WTC11 (cell line): ENCODE data around the gene PPP4C. TPM values are rescaled to one million over a fixed set of nuclear protein-coding genes. Genes with fewer than 3 reads are reported as not detected.

Experiments used
- ATAC-seq: fragments of 200-7000 bp; cut with Tn5 transposase; 2 replicates; pipeline ENCODE4 v1.10.0; 2021; ENCODE audit warnings: mild to moderate bottlenecking, moderate library complexity
- CTCF ChIA-PET: fragments of 300-600 bp; sonication (Branson Sonifier 250); formaldehyde crosslinking; loops from one replicate; lab custom pipeline; 2021; ENCODE audit warnings: antibody characterized with exemption; lab: Charles Lee
- POLR2A ChIA-PET: fragments of 350-600 bp; sonication (Branson Sonifier 250); formaldehyde crosslinking; loops from one replicate; lab custom pipeline; 2021; ENCODE audit warnings: antibody characterized with exemption; lab: Charles Lee
- DNase-seq: peaks from one replicate; pipeline ENCODE4 v3.0.0; 2021; ENCODE audit warnings: low spot score
- H3K27ac Mint-ChIP-seq: 2 replicates; pipeline ENCODE4 v1.8.0; 2021; ENCODE audit warnings: mixed read lengths
- H3K27me3 Mint-ChIP-seq: 2 replicates; pipeline ENCODE4 v1.8.0; 2021; ENCODE audit warnings: low read depth, mild to moderate bottlenecking, moderate library complexity, mixed read lengths
- H3K36me3 Mint-ChIP-seq: 2 replicates; pipeline ENCODE4 v1.8.0; 2021; ENCODE audit warnings: mixed read lengths
- H3K4me1 Mint-ChIP-seq: 2 replicates; pipeline ENCODE4 v1.8.0; 2022; ENCODE audit warnings: mixed read lengths
- H3K4me3 Mint-ChIP-seq: 2 replicates; pipeline ENCODE4 v1.8.0; 2021; ENCODE audit warnings: mild to moderate bottlenecking, moderate library complexity, mixed read lengths
- H3K9me3 Mint-ChIP-seq: 2 replicates; pipeline ENCODE4 v1.8.0; 2021; ENCODE audit warnings: mixed read lengths
- ATF1 ChIP-seq: sonication (generic); formaldehyde crosslinking; IDR thresholded peaks from 2 replicates; pipeline ENCODE4 v1.8.1; 2023; ENCODE audit warnings: mild to moderate bottlenecking, moderate library complexity, missing genetic modification reagents
- ETV6 ChIP-seq: sonication (generic); formaldehyde crosslinking; IDR thresholded peaks from 2 replicates; pipeline ENCODE4 v1.8.1; 2022; ENCODE audit warnings: mild to moderate bottlenecking, missing genetic modification reagents
- FOXK1 ChIP-seq: sonication (generic); formaldehyde crosslinking; IDR thresholded peaks from 2 replicates; pipeline ENCODE4 v1.8.0; 2022; ENCODE audit warnings: mild to moderate bottlenecking, moderate library complexity, missing genetic modification reagents
- JAZF1 ChIP-seq: fragments of 250-450 bp; sonication (Bioruptor Pico); IDR thresholded peaks from 2 replicates; pipeline ENCODE4 v1.9.0; 2021; ENCODE audit warnings: moderate library complexity, mild to moderate bottlenecking, inconsistent platforms
- JUN ChIP-seq: sonication (generic); formaldehyde crosslinking; IDR thresholded peaks from 2 replicates; pipeline ENCODE4 v1.8.0; 2023; ENCODE audit warnings: mild to moderate bottlenecking, missing genetic modification reagents
- MXD4 ChIP-seq: fragments of 250-450 bp; sonication (Bioruptor Pico); IDR thresholded peaks from 2 replicates; pipeline ENCODE4 v1.8.0; 2021; ENCODE audit warnings: mild to moderate bottlenecking, moderate library complexity, borderline replicate concordance
- MYBL2 ChIP-seq: sonication (generic); formaldehyde crosslinking; IDR thresholded peaks from 2 replicates; pipeline ENCODE4 v1.8.1; 2023; ENCODE audit warnings: mild to moderate bottlenecking, moderate library complexity, missing genetic modification reagents
- OVOL2 ChIP-seq: fragments of 250-450 bp; sonication (Bioruptor Pico); IDR thresholded peaks from 2 replicates; pipeline ENCODE4 v1.9.0; 2021; ENCODE audit warnings: mild to moderate bottlenecking, borderline replicate concordance
- SMAD4 ChIP-seq: sonication (generic); formaldehyde crosslinking; IDR thresholded peaks from 2 replicates; pipeline ENCODE4 v1.8.0; 2022; ENCODE audit warnings: mild to moderate bottlenecking, missing genetic modification reagents
- ZBTB21 ChIP-seq: sonication (generic); formaldehyde crosslinking; IDR thresholded peaks from 2 replicates; pipeline ENCODE4 v1.8.1; 2023; ENCODE audit warnings: mild to moderate bottlenecking, missing genetic modification reagents, borderline replicate concordance
- total RNA-seq: library from RNA; stranded (reverse); gene quantifications from 3 replicates; pipeline ENCODE4 v1.2.3, GENCODE V29; 2021
- TF ChIP-seq, protein P1 (sequence below): sonication (generic); formaldehyde crosslinking; IDR thresholded peaks from 2 replicates; pipeline ENCODE4 v1.8.1; 2023; ENCODE audit warnings: mild to moderate bottlenecking, missing genetic modification reagents, moderate library complexity
- TF ChIP-seq, protein P2 (sequence below): sonication (generic); formaldehyde crosslinking; IDR thresholded peaks from 2 replicates; pipeline ENCODE4 v1.8.0; 2023; ENCODE audit warnings: missing genetic modification reagents
- TF ChIP-seq, protein P3 (sequence below): sonication (generic); formaldehyde crosslinking; IDR thresholded peaks from 2 replicates; pipeline ENCODE4 v1.8.0; 2022; ENCODE audit warnings: missing genetic modification reagents
- TF ChIP-seq, protein P4 (sequence below): sonication (generic); formaldehyde crosslinking; IDR thresholded peaks from 2 replicates; pipeline ENCODE4 v1.8.1; 2022; ENCODE audit warnings: low read depth, mild to moderate bottlenecking, moderate library complexity, missing genetic modification reagents, borderline replicate concordance
- TF ChIP-seq, protein P5 (sequence below): fragments of 250-450 bp; sonication (Bioruptor Pico); conservative IDR thresholded peaks from 2 replicates; pipeline ENCODE4 v1.9.0; 2021; ENCODE audit warnings: mild to moderate bottlenecking
- TF ChIP-seq, protein P6 (sequence below): sonication (generic); formaldehyde crosslinking; IDR thresholded peaks from 2 replicates; pipeline ENCODE4 v1.8.1; 2022; ENCODE audit warnings: mild to moderate bottlenecking, missing genetic modification reagents, moderate library complexity, borderline replicate concordance
- TF ChIP-seq, protein P7 (sequence below): sonication (generic); formaldehyde crosslinking; conservative IDR thresholded peaks from 2 replicates; pipeline ENCODE4 v1.8.1; 2023; ENCODE audit warnings: mild to moderate bottlenecking, low read depth, missing genetic modification reagents, moderate library complexity
- TF ChIP-seq, protein P8 (sequence below): sonication (generic); formaldehyde crosslinking; IDR thresholded peaks from 2 replicates; pipeline ENCODE4 v1.8.1; 2022; ENCODE audit warnings: mild to moderate bottlenecking, moderate library complexity, missing genetic modification reagents

PPP4C gene
- total RNA-seq, 1 experiment from 2014 or later = 164 TPM

DNA sequence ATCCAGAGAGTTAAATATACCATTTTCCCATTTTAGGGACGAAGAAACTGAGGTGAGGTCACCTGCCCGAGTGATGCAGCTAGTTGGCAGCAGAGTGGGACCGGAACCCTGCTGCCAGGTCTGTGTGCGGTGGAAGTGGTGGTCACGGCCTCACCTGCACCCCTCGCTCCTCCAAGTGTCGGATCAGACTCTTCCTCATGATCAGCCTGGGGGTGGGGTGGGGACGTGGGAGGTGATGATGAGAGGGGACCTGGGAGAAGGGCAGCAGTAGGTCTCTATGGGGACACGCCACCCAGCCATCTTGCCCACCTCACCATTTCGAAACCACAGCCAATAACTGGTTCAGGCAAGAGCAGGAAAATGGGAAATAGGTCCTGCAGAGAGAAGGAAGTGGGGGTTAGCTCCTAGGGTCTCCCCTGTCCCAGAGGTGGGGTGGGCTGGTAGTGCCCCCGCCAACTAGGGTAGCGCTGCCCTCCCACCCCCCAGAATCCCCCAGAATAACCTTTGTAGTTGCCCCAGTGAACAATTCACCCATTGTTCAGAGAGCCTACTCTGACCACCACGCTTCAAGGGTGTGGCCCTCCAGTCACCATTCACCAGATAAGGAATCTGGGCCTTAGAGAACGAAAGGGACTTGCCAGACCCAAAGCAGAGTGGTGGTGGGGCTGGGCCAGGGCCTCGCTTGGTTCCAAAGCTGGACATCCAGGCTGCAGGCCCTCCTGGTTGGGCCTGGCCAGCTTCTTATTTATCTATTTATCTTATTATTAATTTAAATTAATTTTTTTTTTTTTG, 32.5 kb downstream of the PPP4C start:
- H3K9me3 Mint-ChIP-seq = no peaks in the 10 kb centered on the region
- ChIA-PET POLR2A (no interaction called here), CTCF (interaction anchor here (0.6 kb wide), 1 partner anchor 384 kb away, joined by 3 read pairs; no protein-coding TSS in a partner anchor)
- H3K36me3 Mint-ChIP-seq = peaks cover 6% of the 10 kb centered on the region
- H3K4me3 Mint-ChIP-seq = no peak overlapping the region
- peaks cover 3% of the 10 kb centered on the region for H3K4me1 Mint-ChIP-seq
- TF ChIP-seq MYBL2 (CRISPR knock-in tag) (no peak), ZBTB21 (CRISPR knock-in tag) (no peak)
- TF ChIP-seq, protein P1, sequence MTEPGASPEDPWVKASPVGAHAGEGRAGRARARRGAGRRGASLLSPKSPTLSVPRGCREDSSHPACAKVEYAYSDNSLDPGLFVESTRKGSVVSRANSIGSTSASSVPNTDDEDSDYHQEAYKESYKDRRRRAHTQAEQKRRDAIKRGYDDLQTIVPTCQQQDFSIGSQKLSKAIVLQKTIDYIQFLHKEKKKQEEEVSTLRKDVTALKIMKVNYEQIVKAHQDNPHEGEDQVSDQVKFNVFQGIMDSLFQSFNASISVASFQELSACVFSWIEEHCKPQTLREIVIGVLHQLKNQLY (CRISPR knock-in tag) = no peak
- H3K27me3 Mint-ChIP-seq = no peaks in the 10 kb centered on the region
- ATAC-seq = no peak
- no peak overlapping the region for H3K27ac Mint-ChIP-seq
- no peak for DNase-seq

DNA sequence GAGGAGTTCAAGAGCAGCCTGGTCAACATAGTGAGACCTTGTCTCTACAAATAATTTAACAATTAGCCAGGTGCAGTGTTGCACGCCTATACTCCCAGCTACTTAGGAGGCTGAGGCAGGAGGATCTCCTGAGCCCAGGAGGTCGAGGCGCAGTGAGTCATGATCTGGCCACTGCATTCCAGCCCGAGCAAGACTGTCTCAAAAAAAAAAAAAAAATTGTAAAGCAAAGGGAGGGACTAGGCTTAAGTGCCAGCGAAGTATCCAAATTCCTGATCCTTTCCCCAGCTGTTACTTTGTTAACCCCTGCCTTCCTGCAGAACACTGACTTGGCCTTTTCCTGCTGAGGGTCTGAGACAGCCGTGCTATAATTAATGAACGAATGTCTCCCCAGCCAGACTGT, 34.9 kb downstream of the PPP4C start:
- Mint-ChIP-seq H3K27me3 (no peaks in the 10 kb centered on the region), H3K9me3 (no peaks in the 10 kb centered on the region), H3K4me1 (peaks cover 3% of the 10 kb centered on the region), H3K36me3 (no peaks in the 10 kb centered on the region), H3K4me3 (no peak overlapping the region), H3K27ac (no peak overlapping the region)
- ATAC-seq = no peak
- no peak for DNase-seq
- ChIA-PET POLR2A (no interaction called here), CTCF (interaction anchor here (0.6 to 6.9 kb wide), 4 partner anchors 20 to 505 kb away, joined by 3 to 129 read pairs (median 8); partner anchors contain the start of gene TBX6)
- TF ChIP-seq, protein P2, sequence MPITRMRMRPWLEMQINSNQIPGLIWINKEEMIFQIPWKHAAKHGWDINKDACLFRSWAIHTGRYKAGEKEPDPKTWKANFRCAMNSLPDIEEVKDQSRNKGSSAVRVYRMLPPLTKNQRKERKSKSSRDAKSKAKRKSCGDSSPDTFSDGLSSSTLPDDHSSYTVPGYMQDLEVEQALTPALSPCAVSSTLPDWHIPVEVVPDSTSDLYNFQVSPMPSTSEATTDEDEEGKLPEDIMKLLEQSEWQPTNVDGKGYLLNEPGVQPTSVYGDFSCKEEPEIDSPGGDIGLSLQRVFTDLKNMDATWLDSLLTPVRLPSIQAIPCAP (CRISPR knock-in tag) = no peak
- TF ChIP-seq, protein P3, sequence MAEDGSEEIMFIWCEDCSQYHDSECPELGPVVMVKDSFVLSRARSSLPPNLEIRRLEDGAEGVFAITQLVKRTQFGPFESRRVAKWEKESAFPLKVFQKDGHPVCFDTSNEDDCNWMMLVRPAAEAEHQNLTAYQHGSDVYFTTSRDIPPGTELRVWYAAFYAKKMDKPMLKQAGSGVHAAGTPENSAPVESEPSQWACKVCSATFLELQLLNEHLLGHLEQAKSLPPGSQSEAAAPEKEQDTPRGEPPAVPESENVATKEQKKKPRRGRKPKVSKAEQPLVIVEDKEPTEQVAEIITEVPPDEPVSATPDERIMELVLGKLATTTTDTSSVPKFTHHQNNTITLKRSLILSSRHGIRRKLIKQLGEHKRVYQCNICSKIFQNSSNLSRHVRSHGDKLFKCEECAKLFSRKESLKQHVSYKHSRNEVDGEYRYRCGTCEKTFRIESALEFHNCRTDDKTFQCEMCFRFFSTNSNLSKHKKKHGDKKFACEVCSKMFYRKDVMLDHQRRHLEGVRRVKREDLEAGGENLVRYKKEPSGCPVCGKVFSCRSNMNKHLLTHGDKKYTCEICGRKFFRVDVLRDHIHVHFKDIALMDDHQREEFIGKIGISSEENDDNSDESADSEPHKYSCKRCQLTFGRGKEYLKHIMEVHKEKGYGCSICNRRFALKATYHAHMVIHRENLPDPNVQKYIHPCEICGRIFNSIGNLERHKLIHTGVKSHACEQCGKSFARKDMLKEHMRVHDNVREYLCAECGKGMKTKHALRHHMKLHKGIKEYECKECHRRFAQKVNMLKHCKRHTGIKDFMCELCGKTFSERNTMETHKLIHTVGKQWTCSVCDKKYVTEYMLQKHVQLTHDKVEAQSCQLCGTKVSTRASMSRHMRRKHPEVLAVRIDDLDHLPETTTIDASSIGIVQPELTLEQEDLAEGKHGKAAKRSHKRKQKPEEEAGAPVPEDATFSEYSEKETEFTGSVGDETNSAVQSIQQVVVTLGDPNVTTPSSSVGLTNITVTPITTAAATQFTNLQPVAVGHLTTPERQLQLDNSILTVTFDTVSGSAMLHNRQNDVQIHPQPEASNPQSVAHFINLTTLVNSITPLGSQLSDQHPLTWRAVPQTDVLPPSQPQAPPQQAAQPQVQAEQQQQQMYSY = no peak
- TF ChIP-seq MXD4 (CRISPR knock-in tag) (no peak), MYBL2 (CRISPR knock-in tag) (no peak), OVOL2 (CRISPR knock-in tag) (no peak), JAZF1 (CRISPR knock-in tag) (no peak), ETV6 (CRISPR knock-in tag) (no peak), FOXK1 (CRISPR knock-in tag) (no peak), SMAD4 (CRISPR knock-in tag) (no peak), JUN (CRISPR knock-in tag) (no peak), ATF1 (CRISPR knock-in tag) (no peak)
- TF ChIP-seq, protein P4, sequence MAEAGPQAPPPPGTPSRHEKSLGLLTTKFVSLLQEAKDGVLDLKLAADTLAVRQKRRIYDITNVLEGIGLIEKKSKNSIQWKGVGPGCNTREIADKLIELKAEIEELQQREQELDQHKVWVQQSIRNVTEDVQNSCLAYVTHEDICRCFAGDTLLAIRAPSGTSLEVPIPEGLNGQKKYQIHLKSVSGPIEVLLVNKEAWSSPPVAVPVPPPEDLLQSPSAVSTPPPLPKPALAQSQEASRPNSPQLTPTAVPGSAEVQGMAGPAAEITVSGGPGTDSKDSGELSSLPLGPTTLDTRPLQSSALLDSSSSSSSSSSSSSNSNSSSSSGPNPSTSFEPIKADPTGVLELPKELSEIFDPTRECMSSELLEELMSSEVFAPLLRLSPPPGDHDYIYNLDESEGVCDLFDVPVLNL (CRISPR knock-in tag) = no peak
- TF ChIP-seq, protein P5, sequence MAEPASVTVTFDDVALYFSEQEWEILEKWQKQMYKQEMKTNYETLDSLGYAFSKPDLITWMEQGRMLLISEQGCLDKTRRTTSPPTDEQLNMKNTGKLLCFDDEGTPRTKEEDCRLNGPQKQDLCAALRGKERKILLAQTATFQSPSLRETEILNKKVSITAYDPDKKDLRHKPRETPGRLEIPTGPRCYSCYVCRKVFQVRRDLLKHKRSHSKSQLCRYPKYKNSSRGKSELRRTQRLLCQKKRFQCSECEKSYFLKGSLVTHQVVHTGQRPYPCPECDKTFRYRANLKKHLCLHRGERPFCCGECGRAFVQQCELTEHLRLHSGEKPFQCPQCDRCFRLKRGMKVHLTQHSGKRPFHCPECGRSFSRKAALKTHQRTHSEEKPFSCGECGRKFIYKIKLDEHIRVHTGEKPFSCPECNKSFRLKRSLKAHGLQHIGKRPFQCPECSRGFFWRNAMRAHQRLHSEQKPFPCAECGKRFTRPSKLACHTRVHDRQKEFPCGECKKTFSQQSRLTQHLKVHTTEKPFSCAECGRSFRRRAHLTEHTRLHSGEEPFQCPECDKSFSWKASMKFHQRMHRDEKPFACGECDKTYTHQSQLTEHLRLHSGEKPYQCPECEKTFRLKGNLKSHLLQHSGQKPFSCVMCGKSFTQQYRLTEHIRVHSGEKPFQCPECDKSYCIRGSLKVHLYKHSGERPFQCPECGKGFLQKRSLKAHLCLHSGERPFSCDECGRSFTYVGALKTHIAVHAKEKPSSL = no peak
- TF ChIP-seq, protein P6, sequence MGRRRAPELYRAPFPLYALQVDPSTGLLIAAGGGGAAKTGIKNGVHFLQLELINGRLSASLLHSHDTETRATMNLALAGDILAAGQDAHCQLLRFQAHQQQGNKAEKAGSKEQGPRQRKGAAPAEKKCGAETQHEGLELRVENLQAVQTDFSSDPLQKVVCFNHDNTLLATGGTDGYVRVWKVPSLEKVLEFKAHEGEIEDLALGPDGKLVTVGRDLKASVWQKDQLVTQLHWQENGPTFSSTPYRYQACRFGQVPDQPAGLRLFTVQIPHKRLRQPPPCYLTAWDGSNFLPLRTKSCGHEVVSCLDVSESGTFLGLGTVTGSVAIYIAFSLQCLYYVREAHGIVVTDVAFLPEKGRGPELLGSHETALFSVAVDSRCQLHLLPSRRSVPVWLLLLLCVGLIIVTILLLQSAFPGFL (CRISPR knock-in tag) = no peak
- TF ChIP-seq, protein P7, sequence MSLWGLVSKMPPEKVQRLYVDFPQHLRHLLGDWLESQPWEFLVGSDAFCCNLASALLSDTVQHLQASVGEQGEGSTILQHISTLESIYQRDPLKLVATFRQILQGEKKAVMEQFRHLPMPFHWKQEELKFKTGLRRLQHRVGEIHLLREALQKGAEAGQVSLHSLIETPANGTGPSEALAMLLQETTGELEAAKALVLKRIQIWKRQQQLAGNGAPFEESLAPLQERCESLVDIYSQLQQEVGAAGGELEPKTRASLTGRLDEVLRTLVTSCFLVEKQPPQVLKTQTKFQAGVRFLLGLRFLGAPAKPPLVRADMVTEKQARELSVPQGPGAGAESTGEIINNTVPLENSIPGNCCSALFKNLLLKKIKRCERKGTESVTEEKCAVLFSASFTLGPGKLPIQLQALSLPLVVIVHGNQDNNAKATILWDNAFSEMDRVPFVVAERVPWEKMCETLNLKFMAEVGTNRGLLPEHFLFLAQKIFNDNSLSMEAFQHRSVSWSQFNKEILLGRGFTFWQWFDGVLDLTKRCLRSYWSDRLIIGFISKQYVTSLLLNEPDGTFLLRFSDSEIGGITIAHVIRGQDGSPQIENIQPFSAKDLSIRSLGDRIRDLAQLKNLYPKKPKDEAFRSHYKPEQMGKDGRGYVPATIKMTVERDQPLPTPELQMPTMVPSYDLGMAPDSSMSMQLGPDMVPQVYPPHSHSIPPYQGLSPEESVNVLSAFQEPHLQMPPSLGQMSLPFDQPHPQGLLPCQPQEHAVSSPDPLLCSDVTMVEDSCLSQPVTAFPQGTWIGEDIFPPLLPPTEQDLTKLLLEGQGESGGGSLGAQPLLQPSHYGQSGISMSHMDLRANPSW (CRISPR knock-in tag) = no peak
- TF ChIP-seq, protein P8, sequence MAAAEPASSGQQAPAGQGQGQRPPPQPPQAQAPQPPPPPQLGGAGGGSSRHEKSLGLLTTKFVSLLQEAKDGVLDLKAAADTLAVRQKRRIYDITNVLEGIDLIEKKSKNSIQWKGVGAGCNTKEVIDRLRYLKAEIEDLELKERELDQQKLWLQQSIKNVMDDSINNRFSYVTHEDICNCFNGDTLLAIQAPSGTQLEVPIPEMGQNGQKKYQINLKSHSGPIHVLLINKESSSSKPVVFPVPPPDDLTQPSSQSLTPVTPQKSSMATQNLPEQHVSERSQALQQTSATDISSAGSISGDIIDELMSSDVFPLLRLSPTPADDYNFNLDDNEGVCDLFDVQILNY = no peak
- TF ChIP-seq, protein P1 (CRISPR knock-in tag) = no peak
